Glomerular visceral epithelial cell (primary cell): ENCODE measurements around the gene CMSS1.

Source experiments
- DNase-seq: peaks from one replicate; pipeline ENCODE4 v3.0.0-alpha.2; 2016; ENCODE audit errors: extremely low spot score

Gene CMSS1

DNA sequence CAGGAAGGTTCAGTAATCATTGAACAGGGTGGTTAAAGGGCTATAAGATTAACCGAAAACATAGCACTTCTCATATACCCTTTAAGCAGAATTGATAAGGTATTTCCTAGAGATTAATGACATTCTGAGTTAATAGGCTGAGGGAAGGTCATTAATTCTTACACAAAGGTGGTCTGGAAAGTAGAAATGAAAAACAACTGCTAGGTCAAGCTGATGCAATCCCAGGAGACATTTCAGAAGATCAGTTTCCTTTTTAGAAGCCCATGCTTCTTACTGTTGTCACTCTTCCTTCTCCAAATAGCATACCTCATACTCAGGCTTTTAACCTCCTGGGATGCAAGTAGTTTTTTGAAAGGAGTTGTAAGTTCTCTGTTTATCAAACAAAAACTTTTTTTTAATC is 287.8 kb downstream of the CMSS1 start:
- DNase-seq = no peak

DNA sequence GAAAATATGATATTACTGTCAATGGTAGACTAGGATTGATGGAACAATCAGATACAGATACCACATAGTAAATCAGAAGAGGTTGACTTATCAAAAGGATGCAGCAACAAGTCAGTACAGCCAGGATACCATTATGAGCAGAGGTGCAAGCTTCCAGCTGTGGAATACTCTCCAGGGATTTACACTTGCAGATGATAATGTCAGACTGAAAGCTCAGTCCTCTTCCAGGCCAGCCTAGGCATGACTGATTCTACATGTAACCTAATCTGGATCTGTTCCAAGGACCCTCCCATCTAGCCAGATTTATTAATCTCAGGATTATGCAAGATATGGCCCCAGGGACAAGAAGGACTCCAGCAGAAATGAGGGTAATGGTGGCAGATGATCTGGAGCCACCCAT is 288.4 kb downstream of the CMSS1 start:
- no peak for DNase-seq

DNA sequence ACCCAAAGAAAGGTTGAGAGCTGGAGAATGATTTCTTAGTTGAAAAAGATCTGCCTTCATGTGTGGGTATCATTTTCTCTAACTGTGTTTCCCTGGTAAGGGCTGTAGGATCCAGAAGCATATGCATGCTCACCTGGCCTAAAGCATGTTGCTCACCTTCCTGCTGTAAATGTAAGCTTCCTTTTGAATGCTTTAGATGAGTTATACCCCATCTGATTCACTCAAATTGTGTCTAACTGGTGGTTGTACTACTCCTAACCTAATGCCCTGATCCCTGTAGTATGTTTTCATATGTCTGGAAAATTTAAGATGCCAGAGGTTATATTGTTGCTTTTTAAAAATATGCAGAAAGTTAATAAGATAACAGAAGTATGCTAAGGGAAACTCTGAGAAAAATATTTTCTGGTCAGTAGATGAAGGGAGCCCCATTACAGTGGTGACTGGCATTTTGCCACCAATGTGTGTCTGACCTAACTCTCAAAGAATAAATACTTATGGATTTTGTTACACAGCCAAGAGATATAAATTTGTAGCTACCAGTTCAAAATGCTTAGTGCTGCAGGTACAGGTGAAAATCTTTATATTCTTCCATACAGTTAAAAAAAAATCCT is 289.0 kb downstream of the CMSS1 start:
- peak; percentile 35 for DNase-seq

DNA sequence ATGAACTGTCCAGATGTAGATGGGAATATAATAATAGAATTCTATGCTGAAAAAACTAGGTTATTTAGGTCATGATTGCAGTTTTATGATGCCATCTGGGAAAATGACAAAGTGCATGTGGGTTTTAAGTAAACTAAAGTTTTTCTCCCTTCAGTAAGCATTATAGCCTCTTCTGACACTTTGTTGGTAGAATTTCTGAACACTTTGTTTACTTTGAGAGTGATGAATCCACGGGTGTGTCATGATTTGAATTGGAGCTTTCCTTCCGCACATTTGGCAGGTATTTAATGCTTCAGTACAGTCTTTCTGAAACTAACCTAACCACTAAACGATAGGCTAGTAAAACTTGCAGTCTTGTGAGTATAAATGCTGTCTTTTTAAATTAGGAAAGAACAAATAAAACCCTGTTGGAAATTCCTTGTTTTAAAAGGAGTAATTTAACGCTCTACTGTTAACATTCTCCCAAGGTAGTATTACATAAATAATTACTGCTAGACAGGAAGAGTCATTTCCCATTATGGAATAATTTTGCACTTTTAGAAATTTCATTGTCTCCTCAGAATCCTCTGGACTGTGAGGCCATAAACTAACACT is 289.7 kb downstream of the CMSS1 start:
- DNase-seq = peak; percentile 28

DNA sequence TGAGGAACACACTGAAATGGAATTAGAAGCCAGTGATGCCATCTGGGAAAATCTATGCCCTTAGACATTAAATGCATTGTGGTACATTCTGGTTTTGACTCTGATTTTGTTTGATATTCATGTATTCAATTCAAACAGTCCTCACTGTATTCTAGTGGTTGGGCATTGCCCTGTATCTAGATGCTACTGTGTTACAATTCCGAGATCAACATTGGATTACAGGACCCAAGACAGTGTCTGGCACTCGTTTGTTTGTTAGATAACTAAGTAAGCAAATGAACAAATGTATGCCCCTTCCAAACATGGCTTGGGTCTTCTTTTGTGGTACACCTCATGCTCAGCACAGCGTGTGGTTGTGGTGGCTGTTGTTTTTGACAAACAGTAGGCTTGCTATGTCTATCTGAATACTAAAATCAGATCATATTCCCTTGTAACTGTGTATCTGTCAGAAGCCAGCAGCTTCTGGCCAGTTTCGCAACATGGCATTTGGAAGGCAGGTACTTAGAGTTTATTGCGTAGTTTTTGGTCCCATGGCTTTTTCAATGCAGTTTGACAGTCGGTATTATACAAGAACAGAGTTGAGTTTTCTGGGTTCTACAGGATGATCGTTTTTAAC is 290.9 kb downstream of the CMSS1 start:
- DNase-seq = no peak

DNA sequence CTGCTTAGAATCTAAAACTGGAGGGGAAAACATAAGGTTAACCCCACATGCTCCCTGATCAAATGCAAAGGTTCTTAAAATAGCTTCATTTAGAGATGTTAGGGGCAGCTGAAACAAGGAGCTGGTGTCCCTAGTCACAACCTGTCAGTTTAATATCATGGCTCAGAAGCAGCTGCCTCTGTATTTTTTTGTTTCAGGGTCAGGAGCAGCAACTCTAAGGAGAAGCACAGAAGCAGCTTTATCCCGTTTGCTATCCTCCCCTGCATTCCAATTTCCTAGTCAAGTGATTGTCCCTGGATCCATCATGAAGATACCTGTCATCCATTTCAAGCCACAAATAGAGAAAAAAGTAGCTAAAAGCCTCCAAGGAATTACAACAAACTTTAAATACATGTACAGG is 292.5 kb downstream of the CMSS1 start:
- no peak for DNase-seq

DNA sequence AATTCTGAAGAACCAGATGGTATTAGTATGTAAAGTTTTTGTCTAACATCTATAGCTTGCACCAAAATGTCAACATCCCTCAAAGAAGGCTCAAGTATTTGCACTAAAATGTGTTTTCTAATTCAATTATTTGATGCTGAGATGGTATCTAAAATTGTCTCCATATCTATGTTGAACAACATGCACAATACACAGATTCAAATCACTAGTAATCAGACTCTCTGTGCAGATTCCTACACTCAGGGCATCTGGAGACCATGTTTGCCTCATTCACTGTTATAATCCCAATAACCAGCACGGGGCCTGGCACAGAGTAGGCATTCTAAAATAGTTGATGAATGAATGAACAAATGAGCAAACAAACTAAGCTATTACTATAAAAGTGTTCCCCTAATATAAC is 294.1 kb downstream of the CMSS1 start:
- no peak for DNase-seq

DNA sequence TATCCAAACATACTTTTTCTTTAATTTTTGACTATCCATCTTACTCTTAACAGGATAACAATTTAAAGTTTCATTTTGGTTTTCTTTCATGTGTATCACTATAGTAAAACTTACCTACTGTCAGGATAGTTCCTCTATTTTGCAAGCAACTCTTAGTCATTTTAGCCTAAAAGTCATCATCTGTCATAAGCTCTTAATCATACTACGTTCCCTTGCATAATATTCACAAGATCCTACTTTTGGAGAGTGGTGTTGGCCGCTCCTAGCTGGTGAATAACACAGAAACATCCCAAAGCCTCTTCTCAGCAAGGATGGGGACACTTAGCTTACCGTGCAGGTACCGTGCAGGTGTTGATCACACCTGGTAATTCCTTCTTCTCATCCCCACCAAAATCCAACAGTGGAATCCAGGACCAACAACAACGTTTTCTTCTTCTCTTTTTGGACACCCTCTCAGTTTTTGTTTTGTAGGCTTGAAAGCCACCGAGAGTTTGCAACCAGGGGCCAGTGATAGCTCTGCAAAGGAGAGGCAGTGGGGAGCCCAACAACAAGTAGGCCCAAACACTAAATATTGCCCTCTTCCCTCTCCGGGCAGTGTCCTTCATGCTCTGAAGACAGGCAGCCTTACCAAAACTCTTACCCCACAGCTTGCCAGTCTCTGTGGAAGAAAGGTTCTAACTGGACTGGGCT is 296.2 kb downstream of the CMSS1 start:
- no peak for DNase-seq

DNA sequence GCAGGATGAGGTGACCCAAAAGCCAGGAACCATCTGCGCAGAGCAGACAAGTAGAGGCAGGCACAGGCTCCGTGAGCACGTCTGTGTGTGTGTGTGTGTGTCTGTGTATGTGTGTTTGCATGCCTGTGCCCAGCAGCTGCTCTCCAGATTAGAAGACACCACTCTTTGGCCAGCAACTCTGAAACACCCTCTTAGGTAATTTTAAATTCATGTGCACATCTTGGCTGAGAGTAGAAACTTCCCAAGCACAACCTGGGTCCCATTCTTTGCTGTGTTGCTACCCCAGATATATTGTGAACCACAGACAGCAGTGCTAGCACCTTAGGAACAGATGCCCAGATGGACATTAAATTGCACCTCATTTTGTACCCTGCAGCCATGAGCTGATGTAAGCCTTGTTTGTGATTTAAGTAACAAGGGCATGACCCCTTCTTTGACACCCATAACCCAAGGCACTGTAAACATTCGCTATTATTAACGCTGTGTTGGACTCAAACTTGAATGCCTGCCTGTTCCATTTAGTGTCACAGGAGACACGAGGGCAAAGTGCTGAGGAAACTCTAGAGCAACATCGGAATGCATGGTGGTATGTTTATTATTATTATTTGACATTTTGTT is 296.9 kb downstream of the CMSS1 start, which contains the start of gene FILIP1L:
Gene FILIP1L (minus strand): TSS at position 89 of the 618 bp plus-strand sequence.
- no peak for DNase-seq

DNA sequence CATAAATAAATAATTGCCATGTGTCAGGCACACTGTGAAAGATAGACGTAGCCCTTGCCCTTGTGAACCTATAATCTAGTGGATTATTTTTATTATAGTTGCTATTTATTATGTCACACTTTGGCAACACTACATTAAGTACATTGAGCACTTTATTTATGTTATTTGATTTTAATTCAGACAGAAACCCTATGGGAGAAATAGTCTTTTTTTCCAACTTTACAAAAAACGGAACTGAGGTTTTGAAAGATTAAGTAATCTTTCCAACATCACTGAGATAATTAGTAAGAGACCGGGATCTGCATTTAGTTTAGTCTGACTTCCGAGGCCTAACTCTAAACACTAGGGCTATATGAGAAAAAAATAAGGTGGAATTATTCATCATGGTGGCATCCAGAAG is 299.4 kb downstream of the CMSS1 start:
- no peak for DNase-seq

DNA sequence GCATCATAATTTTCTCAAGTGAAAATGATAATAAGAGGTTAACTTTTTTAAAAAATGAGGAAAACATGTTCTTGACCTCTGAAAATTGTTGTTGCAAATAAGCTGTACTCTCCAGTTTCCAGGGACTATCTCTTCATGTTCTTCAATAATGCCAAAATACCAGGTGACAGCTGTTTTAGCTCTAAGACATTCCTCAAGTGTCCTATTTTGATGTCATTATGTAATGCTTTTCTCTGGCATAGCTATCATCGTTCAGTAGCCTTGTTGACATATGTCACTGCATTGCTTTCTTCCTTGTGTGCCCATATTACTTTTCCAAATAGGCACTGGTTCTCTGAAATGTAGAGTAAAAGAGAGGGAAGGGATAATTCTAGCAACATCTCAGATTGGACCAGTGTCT is 302.4 kb downstream of the CMSS1 start:
- DNase-seq = no peak

DNA sequence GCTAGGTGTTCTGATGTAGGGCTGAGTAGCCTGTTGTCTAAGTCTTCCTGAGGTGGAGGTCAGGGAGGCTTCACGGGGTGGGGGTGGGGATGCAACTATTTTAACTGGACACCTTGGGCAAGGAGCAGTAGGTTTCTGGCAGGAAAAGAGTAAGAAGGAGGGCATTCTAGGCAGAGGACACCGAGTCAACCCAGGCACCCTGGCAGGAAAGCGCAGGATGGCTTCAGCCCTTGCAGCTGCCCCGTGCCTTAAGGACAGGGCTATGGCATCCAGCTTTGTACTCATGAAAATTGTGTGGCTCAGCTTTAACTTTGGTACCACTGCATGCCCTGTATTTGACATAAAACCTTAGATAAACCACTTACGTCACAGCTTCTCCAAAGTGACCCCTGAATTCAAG is 303.0 kb downstream of the CMSS1 start:
- DNase-seq = no peak

DNA sequence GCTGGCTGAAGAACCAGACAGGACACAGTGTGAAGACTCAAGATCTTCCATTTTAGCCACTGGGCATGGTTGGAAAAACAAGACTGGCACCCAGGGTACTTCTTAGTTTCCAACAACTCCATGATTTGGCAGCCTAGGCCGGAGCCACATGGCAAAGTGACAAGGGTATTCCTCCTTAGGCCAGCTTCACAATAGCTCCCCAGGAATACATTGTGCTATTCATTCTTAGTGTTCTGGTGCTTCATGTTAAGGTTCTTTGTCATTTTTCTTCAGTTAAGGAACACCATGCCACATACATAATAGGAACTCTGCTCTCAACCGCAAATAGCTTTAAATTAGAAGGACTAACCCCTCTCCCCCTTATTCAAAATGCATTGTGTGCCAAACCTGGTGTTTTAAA is 304.7 kb downstream of the CMSS1 start:
- no peak for DNase-seq

DNA sequence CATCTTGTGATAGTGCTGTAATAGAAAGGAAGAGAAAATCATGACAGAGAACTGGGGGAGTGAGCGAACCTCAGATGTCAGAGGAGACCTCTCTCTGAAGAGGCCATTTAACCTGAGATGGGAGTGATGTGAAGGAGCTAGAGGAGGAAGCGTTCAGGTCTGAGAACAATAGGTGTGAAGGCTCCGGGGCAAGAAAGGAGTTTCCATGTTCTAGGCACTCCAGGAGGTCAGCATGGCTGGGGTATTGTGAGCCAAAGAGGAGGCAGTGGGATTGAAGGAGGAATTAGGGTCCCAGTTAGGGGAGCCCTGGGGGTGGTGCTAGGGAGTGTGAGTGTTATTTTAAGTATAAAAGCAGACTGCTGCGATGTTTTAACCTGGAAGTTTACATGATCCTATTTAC is 305.4 kb downstream of the CMSS1 start:
- no peak for DNase-seq

DNA sequence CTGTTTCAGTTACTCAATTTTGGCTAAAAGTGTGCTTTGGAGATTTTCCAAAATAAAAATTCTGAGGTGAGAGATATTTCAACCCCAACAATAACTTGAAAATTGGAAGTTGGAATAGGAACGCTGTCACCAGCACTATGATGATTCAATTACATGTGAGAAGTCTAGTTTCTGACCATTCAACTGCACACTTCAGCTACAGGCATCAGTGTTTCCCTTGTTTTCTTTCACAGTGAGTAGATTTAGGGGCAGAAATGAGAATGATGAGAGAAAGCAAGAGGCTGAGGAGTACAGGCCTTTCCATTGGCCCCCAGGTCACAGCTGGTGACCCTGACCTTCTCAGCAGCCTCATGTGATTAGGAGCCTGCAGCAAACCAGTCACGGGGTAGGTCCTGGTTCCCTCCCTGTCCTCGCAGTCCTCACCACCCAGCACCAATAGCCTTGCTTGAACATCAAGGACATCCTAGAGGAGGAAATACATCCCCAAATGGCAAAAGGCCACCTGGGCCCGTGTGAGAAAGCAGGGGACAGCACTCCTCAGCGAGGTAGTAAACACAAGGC is 306.6 kb downstream of the CMSS1 start:
- DNase-seq = no peak

DNA sequence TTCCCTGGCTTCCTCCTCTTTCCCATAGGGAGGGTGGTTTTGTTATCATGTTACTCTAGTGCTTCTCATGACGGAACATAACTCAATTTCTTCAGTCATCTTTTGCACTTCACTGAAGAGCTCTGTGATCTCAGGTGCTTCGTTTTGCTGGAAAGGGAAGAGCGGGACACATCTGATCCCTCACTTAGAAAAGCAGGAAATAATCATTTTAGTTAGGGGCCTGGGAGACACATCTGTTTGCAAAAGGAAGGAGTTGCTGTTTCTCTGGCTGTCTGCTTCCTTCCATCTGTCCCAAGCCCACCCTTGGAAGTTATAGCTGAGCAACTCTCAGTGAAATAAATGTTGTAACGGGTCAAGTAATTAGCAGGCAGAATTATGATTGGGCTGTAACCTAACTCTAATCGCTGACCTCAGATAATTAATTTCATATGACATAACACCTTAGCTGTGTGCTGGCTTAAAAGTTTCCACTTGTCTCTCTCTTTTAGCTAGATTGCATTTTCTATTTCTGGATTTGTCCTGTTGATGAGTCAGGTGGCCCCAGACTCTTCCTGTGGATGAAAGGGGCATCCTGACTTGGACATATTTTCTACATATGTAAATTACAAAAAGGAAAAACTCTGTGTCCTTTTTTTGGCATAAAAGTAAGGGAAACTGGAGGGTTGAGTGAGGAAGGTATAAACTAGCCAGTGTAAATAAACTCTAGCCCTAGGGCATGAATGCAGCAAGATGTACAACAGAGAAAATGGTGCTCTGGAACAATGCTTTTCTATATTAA is 307.7 kb downstream of the CMSS1 start:
- no peak for DNase-seq

DNA sequence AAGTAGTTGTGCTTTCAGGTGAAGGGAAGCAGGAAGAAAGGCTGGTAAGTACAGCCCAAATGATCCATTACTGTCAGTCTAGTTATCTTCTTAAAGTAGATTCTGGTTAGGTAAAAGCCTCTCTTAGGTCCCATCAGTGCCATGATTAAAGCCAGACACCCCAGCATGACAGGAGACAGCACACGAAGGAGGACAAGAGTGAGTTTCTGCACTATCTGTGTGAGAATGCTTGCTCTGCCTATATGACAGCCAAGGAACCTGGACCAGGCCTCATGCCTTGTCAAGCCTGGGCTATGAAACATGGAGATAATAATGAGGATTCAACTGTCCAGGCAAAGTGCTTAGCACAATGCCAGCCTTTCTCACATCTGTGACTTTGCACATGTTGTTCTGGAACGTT is 310.1 kb downstream of the CMSS1 start:
- no peak for DNase-seq

DNA sequence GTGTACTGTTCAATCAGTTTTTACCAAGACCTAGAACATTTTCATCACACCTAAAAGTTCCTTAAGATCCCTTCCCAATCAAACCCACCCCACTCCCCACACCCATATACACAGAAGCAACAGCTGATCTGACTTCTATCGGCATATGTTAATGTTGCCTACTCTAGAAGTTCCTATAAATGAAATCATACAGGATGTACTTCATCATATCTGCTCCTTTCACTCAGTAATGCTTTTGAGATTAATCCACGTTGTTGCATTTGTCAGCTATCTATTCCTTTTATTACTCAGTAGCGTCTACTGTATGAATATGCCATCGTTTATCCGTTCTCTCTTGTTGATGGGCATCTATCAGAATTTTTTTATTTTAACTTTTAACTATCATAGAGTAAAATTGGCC is 310.9 kb downstream of the CMSS1 start:
- no peak for DNase-seq

DNA sequence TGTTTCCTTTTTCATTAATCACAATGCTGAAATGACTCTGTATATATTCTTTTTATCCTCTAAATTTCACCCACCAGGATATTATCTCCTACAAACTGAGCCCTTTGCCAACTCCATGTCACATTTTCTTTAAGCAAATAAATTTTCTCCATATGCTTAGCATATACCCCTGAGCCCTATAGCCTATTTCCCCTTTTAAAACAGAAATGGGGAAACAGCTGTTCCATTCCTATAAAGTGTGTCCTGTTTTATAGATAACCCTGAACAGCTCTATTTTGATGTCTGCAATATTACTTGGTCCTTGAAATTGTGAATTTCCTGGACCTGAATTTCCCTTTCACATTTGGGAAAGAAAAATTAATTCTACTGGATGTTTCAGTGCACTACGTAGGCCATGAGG is 312.3 kb downstream of the CMSS1 start:
- no peak for DNase-seq

DNA sequence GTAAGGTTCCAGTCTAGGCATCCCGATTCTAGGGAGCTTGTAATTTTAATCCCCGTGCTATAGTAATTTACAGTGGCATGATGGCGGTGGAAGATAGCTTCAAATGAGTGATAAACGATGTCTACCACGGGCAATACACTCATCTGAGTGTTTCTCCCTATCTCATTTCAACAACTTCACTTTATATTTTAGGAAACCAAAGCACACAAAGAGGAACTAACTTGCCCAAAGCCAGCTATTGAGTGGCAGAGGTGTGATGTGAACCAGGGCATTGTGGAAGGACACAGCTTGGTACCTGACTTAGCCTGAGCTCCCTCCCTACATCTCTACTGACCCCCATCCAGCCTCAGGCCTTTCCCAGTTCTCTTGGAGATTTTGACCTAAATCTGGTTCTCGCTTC is 313.6 kb downstream of the CMSS1 start:
- DNase-seq = no peak

DNA sequence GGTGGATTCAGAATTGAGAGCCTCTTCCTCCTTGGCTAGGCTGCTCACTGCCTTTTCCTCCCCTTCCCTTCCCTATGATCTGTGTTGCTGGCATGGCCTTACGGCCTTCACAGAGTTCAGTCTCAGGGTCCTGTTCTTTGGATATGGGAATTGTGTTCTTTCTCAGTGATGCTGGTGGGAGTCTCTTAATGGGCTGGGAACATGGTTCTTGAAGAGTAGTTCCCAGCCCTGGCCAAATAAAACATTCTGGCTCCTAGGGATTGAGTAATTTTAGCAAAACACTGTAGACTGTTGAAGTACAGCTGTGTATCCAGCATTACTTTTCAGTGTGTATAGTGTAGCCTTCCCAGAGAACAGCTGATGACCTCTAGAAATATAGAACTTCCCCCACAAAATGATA is 319.3 kb downstream of the CMSS1 start:
- no peak for DNase-seq
